Measurements from ENCODE around the gene CDK15.

- TF ChIP-seq ZNF121 (CRISPR knock-in tag; IDR thresholded peaks at IDR 0.05) (no peak), TP53 (CRISPR knock-in tag; IDR thresholded peaks at IDR 0.05) (no peak), AR (CRISPR knock-in tag; IDR thresholded peaks at IDR 0.05) (no peak), ETV6 (CRISPR knock-in tag; IDR thresholded peaks at IDR 0.05) (no peak), CTCF (IDR thresholded peaks at IDR 0.05) (no peak), AFF4 (CRISPR knock-in tag; IDR thresholded peaks at IDR 0.05; ENCODE audit: borderline replicate concordance) (no peak), FOXJ3 (CRISPR knock-in tag; IDR thresholded peaks at IDR 0.05; ENCODE audit: borderline replicate concordance) (no peak), MAX (CRISPR knock-in tag; IDR thresholded peaks at IDR 0.05) (no peak), NR3C1 (CRISPR knock-in tag; conservative IDR thresholded peaks at IDR 0.05; ENCODE audit: low read depth) (no peak), ZSCAN18 (CRISPR knock-in tag; IDR thresholded peaks at IDR 0.05) (no peak), FOXK1 (CRISPR knock-in tag; IDR thresholded peaks at IDR 0.05) (no peak), E2F5 (CRISPR knock-in tag; IDR thresholded peaks at IDR 0.05) (no peak)
These were observed 18.0 kb upstream of the CDK15 start for GRCh38 chr2:201788371-201788770.

Data from WTC11 (cell line).